Osteocyte (in vitro differentiated cells): ENCODE data around the gene EPN1. TPM values are rescaled to one million over a fixed set of nuclear protein-coding genes. Genes with fewer than 3 reads are reported as not detected.

ENCODE experiments used
- DNase-seq: peaks from one replicate; pipeline ENCODE4 v3.0.0; 2021; ENCODE audit warnings: mixed read lengths; ENCODE audit not compliant: unreplicated experiment; ENCODE audit errors: extremely low spot score
- H3K27ac Mint-ChIP-seq: one replicate; pipeline ENCODE4 v1.8.0; 2021; ENCODE audit warnings: mild to moderate bottlenecking, mixed read lengths; ENCODE audit not compliant: unreplicated experiment
- H3K27me3 Mint-ChIP-seq: one replicate; pipeline ENCODE4 v1.8.0; 2021; ENCODE audit warnings: mixed read lengths; ENCODE audit not compliant: unreplicated experiment
- H3K36me3 Mint-ChIP-seq: one replicate; pipeline ENCODE4 v1.8.0; 2021; ENCODE audit warnings: mixed read lengths; ENCODE audit not compliant: unreplicated experiment
- H3K4me1 Mint-ChIP-seq: one replicate; pipeline ENCODE4 v1.8.0; 2021; ENCODE audit warnings: mixed read lengths; ENCODE audit not compliant: unreplicated experiment
- H3K4me3 Mint-ChIP-seq: one replicate; pipeline ENCODE4 v1.8.0; 2021; ENCODE audit warnings: mild to moderate bottlenecking, moderate library complexity, mixed read lengths; ENCODE audit not compliant: unreplicated experiment
- H3K9me3 Mint-ChIP-seq: one replicate; pipeline ENCODE4 v1.8.0; 2021; ENCODE audit warnings: mixed read lengths; ENCODE audit not compliant: unreplicated experiment
- total RNA-seq: library from RNA; stranded (reverse); gene quantifications from 2 replicates; pipeline ENCODE4 v1.2.1, GENCODE V29; 2021
- TF ChIP-seq, protein P1 (sequence below): fragments of 200-600 bp; sonication (generic); IDR thresholded peaks from 2 replicates; pipeline ENCODE4 v1.5.0; 2021; ENCODE audit warnings: antibody characterized with exemption, mild to moderate bottlenecking, moderate library complexity

EPN1 gene
- total RNA-seq, 1 donor from 2014 or later, result 142 TPM

GRCh38 chr19:55672418-55672817 lies 2.6 kb upstream of the EPN1 start:
- TF ChIP-seq, protein P1, sequence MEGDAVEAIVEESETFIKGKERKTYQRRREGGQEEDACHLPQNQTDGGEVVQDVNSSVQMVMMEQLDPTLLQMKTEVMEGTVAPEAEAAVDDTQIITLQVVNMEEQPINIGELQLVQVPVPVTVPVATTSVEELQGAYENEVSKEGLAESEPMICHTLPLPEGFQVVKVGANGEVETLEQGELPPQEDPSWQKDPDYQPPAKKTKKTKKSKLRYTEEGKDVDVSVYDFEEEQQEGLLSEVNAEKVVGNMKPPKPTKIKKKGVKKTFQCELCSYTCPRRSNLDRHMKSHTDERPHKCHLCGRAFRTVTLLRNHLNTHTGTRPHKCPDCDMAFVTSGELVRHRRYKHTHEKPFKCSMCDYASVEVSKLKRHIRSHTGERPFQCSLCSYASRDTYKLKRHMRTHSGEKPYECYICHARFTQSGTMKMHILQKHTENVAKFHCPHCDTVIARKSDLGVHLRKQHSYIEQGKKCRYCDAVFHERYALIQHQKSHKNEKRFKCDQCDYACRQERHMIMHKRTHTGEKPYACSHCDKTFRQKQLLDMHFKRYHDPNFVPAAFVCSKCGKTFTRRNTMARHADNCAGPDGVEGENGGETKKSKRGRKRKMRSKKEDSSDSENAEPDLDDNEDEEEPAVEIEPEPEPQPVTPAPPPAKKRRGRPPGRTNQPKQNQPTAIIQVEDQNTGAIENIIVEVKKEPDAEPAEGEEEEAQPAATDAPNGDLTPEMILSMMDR, result no peak
- Mint-ChIP-seq H3K36me3 (peaks cover 13% of the 10 kb centered on the region), H3K4me1 (peaks cover 37% of the 10 kb centered on the region), H3K4me3 (no peak overlapping the region), H3K27me3 (no peaks in the 10 kb centered on the region), H3K9me3 (no peaks in the 10 kb centered on the region), H3K27ac (no peak overlapping the region)
- no peak for DNase-seq

GRCh38 chr19:55673465-55673864 lies 1.6 kb upstream of the EPN1 start:
- peaks cover 42% of the 10 kb centered on the region for H3K4me1 Mint-ChIP-seq
- TF ChIP-seq, protein P1, result no peak
- no peaks in the 10 kb centered on the region for H3K9me3 Mint-ChIP-seq
- no peak overlapping the region for H3K4me3 Mint-ChIP-seq
- DNase-seq, result no peak
- H3K27ac Mint-ChIP-seq, result peak overlapping the region; percentile 27
- H3K36me3 Mint-ChIP-seq, result peaks cover 16% of the 10 kb centered on the region
- H3K27me3 Mint-ChIP-seq, result no peaks in the 10 kb centered on the region

GRCh38 chr19:55673889-55674288 lies 1.1 kb upstream of the EPN1 start:
- Mint-ChIP-seq H3K4me3 (no peak overlapping the region), H3K36me3 (peaks cover 17% of the 10 kb centered on the region), H3K4me1 (peaks cover 44% of the 10 kb centered on the region), H3K27ac (peak overlapping the region; percentile 27), H3K9me3 (no peaks in the 10 kb centered on the region), H3K27me3 (no peaks in the 10 kb centered on the region)
- DNase-seq, result no peak
- TF ChIP-seq, protein P1, result no peak

GRCh38 chr19:55674459-55674840 lies 576 bp upstream of the EPN1 start:
- Mint-ChIP-seq H3K4me3 (peak overlapping the region; percentile 97), H3K36me3 (peaks cover 14% of the 10 kb centered on the region), H3K9me3 (no peaks in the 10 kb centered on the region), H3K4me1 (peaks cover 44% of the 10 kb centered on the region), H3K27me3 (no peaks in the 10 kb centered on the region), H3K27ac (peak overlapping the region; percentile 70)
- DNase-seq, result no peak
- TF ChIP-seq, protein P1, result no peak

DNA sequence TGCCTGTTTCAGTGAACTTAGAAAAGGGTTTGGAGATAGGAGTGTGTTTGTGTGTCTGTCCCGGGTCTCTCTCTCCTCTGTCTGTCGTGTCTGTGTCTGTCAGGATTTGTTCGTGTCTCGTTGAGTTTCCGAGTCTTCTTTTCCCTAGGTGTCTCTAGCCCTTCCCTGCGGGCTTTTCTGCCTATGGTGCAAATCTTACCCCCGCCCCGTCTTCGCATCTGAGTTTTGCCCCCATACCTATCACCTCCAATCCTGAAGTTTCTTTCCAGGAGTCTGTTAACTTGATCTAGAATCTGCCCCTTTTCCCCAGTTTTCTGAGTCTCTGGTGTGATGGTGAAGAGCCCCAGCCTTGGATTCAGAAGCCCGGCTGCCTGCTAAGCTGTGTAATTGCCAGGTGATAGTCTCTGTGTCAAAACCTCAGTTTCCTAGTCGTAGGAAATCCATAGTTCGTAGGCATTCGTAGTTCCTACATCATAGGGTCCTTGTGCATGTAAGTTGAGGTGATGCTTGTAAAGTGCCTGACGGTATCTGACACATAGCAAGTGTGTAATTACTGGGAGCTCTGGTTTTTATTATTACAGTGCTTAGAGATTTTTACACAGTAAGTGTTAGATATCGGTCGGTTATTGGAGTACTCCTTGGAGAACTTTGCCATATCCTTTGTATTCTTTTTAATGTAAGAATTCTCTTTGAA lies 782 bp downstream of the EPN1 start:
- H3K4me1 Mint-ChIP-seq, result peaks cover 41% of the 10 kb centered on the region
- H3K27me3 Mint-ChIP-seq, result no peaks in the 10 kb centered on the region
- peak overlapping the region; percentile 97 for H3K4me3 Mint-ChIP-seq
- TF ChIP-seq, protein P1, result no peak
- peak overlapping the region; percentile 92 for H3K27ac Mint-ChIP-seq
- no peaks in the 10 kb centered on the region for H3K9me3 Mint-ChIP-seq
- peaks cover 15% of the 10 kb centered on the region for H3K36me3 Mint-ChIP-seq
- no peak for DNase-seq
